ENCODE data around the gene RBM24. TPM values are rescaled to one million over a fixed set of nuclear protein-coding genes. Genes with fewer than 3 reads are reported as not detected.

RBM24 gene
- total RNA-seq, 4 donors from 2014 or later, result 74.9 to 375 (median 185) TPM

DNA sequence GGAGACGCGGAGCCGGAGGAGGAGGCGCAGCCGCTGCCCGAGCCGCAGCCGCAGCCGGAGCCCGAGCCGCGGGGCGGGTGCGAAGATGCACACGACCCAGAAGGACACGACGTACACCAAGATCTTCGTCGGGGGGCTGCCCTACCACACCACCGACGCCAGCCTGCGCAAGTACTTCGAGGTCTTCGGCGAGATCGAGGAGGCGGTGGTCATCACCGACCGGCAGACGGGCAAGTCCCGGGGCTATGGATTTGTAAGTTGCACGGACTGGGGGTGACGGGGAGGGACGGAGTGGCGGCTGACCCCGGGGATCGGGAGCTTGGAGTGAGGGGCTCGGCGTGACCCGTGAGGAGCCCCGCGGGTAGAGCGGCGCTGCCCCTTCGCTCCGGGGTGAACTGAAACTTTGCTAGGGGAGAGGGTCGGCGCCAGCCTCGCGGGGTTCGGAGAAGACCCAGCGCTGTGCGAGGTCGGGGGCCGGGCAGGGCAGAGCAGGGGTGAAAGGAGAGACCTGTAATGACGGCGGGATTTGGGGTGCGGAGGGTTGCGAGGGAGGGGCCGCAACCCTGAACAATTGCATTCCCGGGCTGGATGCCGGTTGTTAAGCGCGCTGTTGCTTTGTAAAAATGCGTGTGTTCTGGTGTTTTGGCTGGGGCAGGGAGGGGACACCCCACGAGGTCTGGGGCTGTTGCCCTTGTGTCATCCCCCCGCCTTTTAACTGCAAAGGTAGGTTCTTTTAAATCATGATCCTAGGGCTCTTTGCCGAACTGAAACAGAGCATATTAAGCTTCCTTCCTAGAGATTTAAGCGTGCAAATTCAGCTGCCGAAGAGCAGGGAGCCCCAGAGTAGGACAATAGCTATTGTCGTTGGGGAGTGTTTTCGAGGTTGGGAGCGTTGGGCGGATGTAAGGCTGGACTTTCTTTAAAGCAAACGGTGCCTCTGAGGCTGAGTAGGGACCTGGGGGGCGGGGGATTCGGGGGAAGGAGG lies 628 bp downstream of the RBM24 start:
- Histone ChIP-seq H3K4me3 (peak overlapping the region; percentile 74 to 94 (median 86)), H3K4me1 (peaks cover 26 to 46% of the 10 kb centered on the region in 2 donors), H3K9me3 (no peaks in the 10 kb centered on the region), H3K36me3 (peaks cover 0 to 38% of the 10 kb centered on the region in 2 donors), H3K27me3 (no peaks in the 10 kb centered on the region), H3K27ac (peak overlapping the region; percentile 93 to 100 (median 96))
- intact Hi-C loops (cut with DNase I; ENCODE audit: low total_unique reads), result no loop called here
- TF ChIP-seq POLR2A (IDR thresholded peaks at IDR 0.05), result no peak
- TF ChIP-seq, protein P1, sequence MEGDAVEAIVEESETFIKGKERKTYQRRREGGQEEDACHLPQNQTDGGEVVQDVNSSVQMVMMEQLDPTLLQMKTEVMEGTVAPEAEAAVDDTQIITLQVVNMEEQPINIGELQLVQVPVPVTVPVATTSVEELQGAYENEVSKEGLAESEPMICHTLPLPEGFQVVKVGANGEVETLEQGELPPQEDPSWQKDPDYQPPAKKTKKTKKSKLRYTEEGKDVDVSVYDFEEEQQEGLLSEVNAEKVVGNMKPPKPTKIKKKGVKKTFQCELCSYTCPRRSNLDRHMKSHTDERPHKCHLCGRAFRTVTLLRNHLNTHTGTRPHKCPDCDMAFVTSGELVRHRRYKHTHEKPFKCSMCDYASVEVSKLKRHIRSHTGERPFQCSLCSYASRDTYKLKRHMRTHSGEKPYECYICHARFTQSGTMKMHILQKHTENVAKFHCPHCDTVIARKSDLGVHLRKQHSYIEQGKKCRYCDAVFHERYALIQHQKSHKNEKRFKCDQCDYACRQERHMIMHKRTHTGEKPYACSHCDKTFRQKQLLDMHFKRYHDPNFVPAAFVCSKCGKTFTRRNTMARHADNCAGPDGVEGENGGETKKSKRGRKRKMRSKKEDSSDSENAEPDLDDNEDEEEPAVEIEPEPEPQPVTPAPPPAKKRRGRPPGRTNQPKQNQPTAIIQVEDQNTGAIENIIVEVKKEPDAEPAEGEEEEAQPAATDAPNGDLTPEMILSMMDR (IDR thresholded peaks at IDR 0.05 in 4 of 5, conservative IDR thresholded peaks at IDR 0.05 in 1 of 5), result no peak
- ATAC-seq (no peak), DNase-seq (no peak)
- in situ Hi-C loops (cut with MboI; ENCODE audit: low sequenced_read_pairs in 4 of 4), result loop anchor here in 3 of 4 donors (10.0 to 25.0 kb wide), 4 partner anchors 103 to 213 kb away; no protein-coding TSS in a partner anchor

DNA sequence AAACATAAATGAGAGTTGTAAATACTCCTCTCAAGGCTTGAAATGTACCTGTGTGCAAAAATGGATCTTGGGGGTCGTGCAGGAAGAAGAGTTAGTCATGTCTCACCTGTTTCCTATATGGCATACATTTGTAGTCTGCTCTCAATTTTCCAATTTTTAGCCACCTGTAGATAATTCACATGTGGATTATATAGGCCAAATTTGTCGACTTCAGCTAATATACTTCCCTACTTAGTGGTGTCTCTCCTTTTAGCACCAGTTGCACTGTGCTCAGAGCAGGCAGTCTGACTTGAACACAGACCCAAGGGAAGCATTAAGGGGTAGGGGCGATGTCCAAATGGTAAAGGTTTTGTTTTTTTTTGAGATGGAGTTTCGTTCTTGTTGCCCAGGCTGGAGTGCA lies 1.9 kb downstream of the RBM24 start:
- Histone ChIP-seq H3K27me3 (no peaks in the 10 kb centered on the region), H3K9me3 (no peaks in the 10 kb centered on the region), H3K36me3 (peaks cover 0 to 38% of the 10 kb centered on the region in 2 donors), H3K4me3 (peak overlapping the region; percentile 74 to 94 (median 86)), H3K27ac (peak overlapping the region; percentile 93 to 100 (median 96)), H3K4me1 (peaks cover 23 to 46% of the 10 kb centered on the region in 2 donors)
- intact Hi-C loops (cut with DNase I; ENCODE audit: low total_unique reads), result no loop called here
- ATAC-seq (no peak), DNase-seq (no peak)
- TF ChIP-seq, protein P1 (IDR thresholded peaks at IDR 0.05 in 4 of 5, conservative IDR thresholded peaks at IDR 0.05 in 1 of 5), result no peak
- TF ChIP-seq POLR2A (IDR thresholded peaks at IDR 0.05), result peak in 1 of 2 donors; percentile 60
- in situ Hi-C loops (cut with MboI; ENCODE audit: low sequenced_read_pairs in 4 of 4), result loop anchor here in 3 of 4 donors (10.0 to 25.0 kb wide), 4 partner anchors 102 to 212 kb away; no protein-coding TSS in a partner anchor

DNA sequence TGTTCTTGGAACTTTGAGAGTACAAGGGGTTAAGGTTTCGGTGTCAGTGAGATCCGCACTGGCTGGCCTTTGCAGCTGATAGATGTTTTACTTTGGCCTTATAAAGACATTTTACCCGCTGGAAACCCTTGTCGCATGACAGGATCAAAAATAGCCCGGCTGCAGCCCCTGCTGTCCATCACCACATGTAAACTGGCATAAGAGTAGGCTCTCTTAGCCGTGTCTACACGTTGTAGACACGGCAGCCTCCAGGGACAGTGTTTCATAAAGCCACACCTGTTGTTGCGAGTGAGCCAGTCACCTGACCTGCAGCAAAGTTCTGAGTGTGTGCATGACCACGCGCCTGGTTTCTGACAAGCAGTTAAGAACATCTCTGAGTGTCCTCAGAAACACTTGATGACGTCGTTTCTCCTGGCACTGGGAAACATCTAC lies 8.5 kb downstream of the RBM24 start:
- intact Hi-C loops (cut with DNase I; ENCODE audit: low total_unique reads) (loop anchor here (1.0 to 5.0 kb wide), 3 partner anchors 103 to 183 kb away; partner anchors contain the start of gene CAP2), in situ Hi-C loops (cut with MboI; ENCODE audit: low sequenced_read_pairs in 4 of 4) (loop anchor here in 3 of 4 donors (10.0 to 25.0 kb wide), 4 partner anchors 95 to 205 kb away; no protein-coding TSS in a partner anchor)

DNA sequence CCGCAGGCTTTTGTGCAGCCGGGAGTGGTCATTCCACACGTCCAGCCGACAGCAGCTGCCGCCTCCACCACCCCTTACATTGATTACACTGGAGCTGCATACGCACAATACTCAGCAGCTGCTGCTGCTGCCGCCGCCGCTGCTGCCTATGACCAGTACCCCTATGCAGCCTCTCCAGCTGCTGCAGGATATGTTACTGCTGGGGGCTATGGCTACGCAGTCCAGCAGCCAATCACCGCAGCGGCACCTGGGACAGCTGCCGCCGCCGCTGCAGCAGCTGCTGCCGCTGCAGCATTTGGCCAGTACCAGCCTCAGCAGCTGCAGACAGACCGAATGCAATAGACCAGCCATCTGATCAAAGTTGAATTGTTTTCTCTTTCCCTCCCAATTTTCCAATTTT lies 10.6 kb downstream of the RBM24 start:
- H3K4me3 ChIP-seq, result peak overlapping the region; percentile 38 to 49 (median 42)
- peak overlapping the region; percentile 93 to 100 (median 96) for H3K27ac ChIP-seq
- peaks cover 30 to 61% of the 10 kb centered on the region in 2 donors for H3K4me1 ChIP-seq
- intact Hi-C loops (cut with DNase I; ENCODE audit: low total_unique reads), result no loop called here
- no peaks in the 10 kb centered on the region for H3K27me3 ChIP-seq
- in situ Hi-C loops (cut with MboI; ENCODE audit: low sequenced_read_pairs in 4 of 4), result loop anchor here in 1 of 4 donors (25.0 kb wide), 1 partner anchor 196 kb away; no protein-coding TSS in a partner anchor
- no peaks in the 10 kb centered on the region for H3K9me3 ChIP-seq
- peaks cover 0 to 27% of the 10 kb centered on the region in 2 donors for H3K36me3 ChIP-seq
- peak; percentile 3 to 9 for ATAC-seq
- peak; percentile 62 to 64 for TF ChIP-seq POLR2A (IDR thresholded peaks at IDR 0.05)
- TF ChIP-seq, protein P1 (IDR thresholded peaks at IDR 0.05 in 4 of 5, conservative IDR thresholded peaks at IDR 0.05 in 1 of 5), result no peak
- DNase-seq, result peak in 1 of 2 donors; percentile 73

More for the DNA sequence above, 8.5 kb downstream of the RBM24 start:
- Histone ChIP-seq H3K36me3 (peaks cover 0 to 46% of the 10 kb centered on the region in 2 donors), H3K9me3 (no peaks in the 10 kb centered on the region), H3K27ac (peak overlapping the region; percentile 93 to 100 (median 96)), H3K27me3 (no peaks in the 10 kb centered on the region), H3K4me1 (peaks cover 23 to 81% of the 10 kb centered on the region in 2 donors), H3K4me3 (peak overlapping the region; percentile 38 to 94 (median 62))
- DNase-seq (peak; percentile 96 to 99), ATAC-seq (peak; percentile 85 to 87)
- TF ChIP-seq, protein P1 (IDR thresholded peaks at IDR 0.05 in 4 of 5, conservative IDR thresholded peaks at IDR 0.05 in 1 of 5), result peak in 1 of 5 experiments; percentile 16
- peak; percentile 64 to 83 for TF ChIP-seq POLR2A (IDR thresholded peaks at IDR 0.05)
